SK-N-SH (cell line): Measurements from ENCODE around the gene ENOX1. TPM values are rescaled to one million over a fixed set of nuclear protein-coding genes. Genes with fewer than 3 reads are reported as not detected.

Experiments
- CTCF ChIA-PET: fragments of 300-600, 350-600 bp; formaldehyde crosslinking; extraction: SDS; loops from one replicate; lab custom pipeline; 2021; lab: Yijun Ruan, JAX
- POLR2A ChIA-PET: fragments of 350-600 bp; sonication (Branson Sonifier 250); formaldehyde crosslinking; extraction: SDS; loops from one replicate; lab custom pipeline; 2020; ENCODE audit warnings: antibody characterized with exemption, inconsistent platforms; lab: Yijun Ruan, JAX
- DNase-seq: peaks from one replicate; pipeline ENCODE4 v3.0.0; 2012
- H2AFZ ChIP-seq: fragments of 200-600 bp; sonication (generic); 2 replicates; pipeline ENCODE4 v1.8.1; 2016; ENCODE audit warnings: antibody characterized with exemption, mild to moderate bottlenecking, low read depth
- H3F3A ChIP-seq: fragments of 200-600 bp; sonication (generic); replicated peaks from 2 replicates; pipeline ENCODE3; 2016; ENCODE audit warnings: antibody characterized with exemption, mild to moderate bottlenecking; ENCODE audit not compliant: insufficient read depth
- H3K27ac ChIP-seq, 2 experiments: fragments of 200-500 bp in 1 of 2; fragments of 200-600 bp in 1 of 2; sonication (Bioruptor generic) in 1 of 2; sonication (generic), shearing (Covaris generic) in 1 of 2; 2 replicates each; pipeline versions ENCODE4 v1.5.1 to v1.6.1; 2014 to 2016; ENCODE audit warnings: low read depth in 2 of 2, inconsistent platforms in 1 of 2, low read length in 1 of 2, mild to moderate bottlenecking in 1 of 2, mixed read lengths in 1 of 2
- H3K27me3 ChIP-seq: fragments of 200-600 bp; sonication (generic), shearing (Covaris generic); 2 replicates; pipeline ENCODE4 v1.6.1; 2016; ENCODE audit warnings: mixed run types; ENCODE audit not compliant: insufficient read depth
- H3K36me3 ChIP-seq, 2 experiments: fragments of 200-500 bp in 1 of 2; fragments of 200-600 bp in 1 of 2; sonication (Bioruptor generic) in 1 of 2; sonication (generic) in 1 of 2; replicated peaks in 1 of 2; 2 replicates each; pipeline versions ENCODE3 to v1.5.1; 2014 to 2016; ENCODE audit warnings: low read length in 1 of 2, mild to moderate bottlenecking in 1 of 2; ENCODE audit not compliant: insufficient read depth in 2 of 2, control insufficient read depth in 1 of 2
- H3K4me1 ChIP-seq, 2 experiments: fragments of 200-500 bp in 1 of 2; fragments of 200-600 bp in 1 of 2; sonication (Bioruptor generic) in 1 of 2; sonication (generic), shearing (Covaris generic) in 1 of 2; 2 replicates each; pipeline versions ENCODE4 v1.5.1 to v1.6.1; 2014 to 2016; ENCODE audit warnings: low read depth in 1 of 2, low read length in 1 of 2, mixed run types in 1 of 2; ENCODE audit not compliant: insufficient read depth in 2 of 2, control insufficient read depth in 1 of 2
- H3K4me2 ChIP-seq: fragments of 200-600 bp; sonication (generic), shearing (Covaris generic); 2 replicates; pipeline ENCODE4 v1.6.1; 2017; ENCODE audit warnings: mixed run types
- H3K4me3 ChIP-seq, 2 experiments: fragments of 200-500 bp in 1 of 2; fragments of 200-600 bp in 1 of 2; sonication (Bioruptor generic) in 1 of 2; sonication (generic), shearing (Covaris generic) in 1 of 2; 2 replicates each; pipeline versions ENCODE4 v1.5.1 to v1.8.1; 2014 to 2016; ENCODE audit warnings: low read depth in 2 of 2, inconsistent platforms in 1 of 2, low read length in 1 of 2, mild to moderate bottlenecking in 1 of 2, mixed read lengths in 1 of 2, moderate library complexity in 1 of 2
- H3K79me2 ChIP-seq: fragments of 200-600 bp; sonication (generic); 2 replicates; pipeline ENCODE4 v1.8.1; 2017; ENCODE audit warnings: mild to moderate bottlenecking; ENCODE audit not compliant: insufficient read depth
- H3K9ac ChIP-seq: fragments of 200-600 bp; sonication (generic); 2 replicates; pipeline ENCODE4 v1.6.1; 2017; ENCODE audit warnings: mixed run types
- H3K9me2 ChIP-seq: fragments of 200-600 bp; sonication (generic); 2 replicates; pipeline ENCODE4 v1.6.1; 2017; ENCODE audit warnings: mixed run types
- H3K9me3 ChIP-seq: fragments of 200-600 bp; sonication (generic); 2 replicates; pipeline ENCODE4 v1.6.1; 2017; ENCODE audit warnings: mixed run types, mild to moderate bottlenecking, moderate library complexity
- H4K20me1 ChIP-seq: fragments of 200-600 bp; sonication (generic); 2 replicates; pipeline ENCODE4 v1.6.1; 2017; ENCODE audit warnings: mild to moderate bottlenecking, mixed run types; ENCODE audit not compliant: insufficient read depth
- CHD2 ChIP-seq: fragments of 150-350 bp; IDR thresholded peaks from 2 replicates; pipeline ENCODE4 v1.6.1; 2018; ENCODE audit warnings: low read length; ENCODE audit not compliant: partially characterized antibody
- ELF1 ChIP-seq: IDR thresholded peaks from 2 replicates; pipeline ENCODE4 v1.4.0; 2012
- EZH2phosphoT487 ChIP-seq: fragments of 200-600 bp; sonication (generic); IDR thresholded peaks from 2 replicates; pipeline ENCODE4 v1.6.1; 2017; ENCODE audit warnings: low read depth, mixed run types, mild to moderate bottlenecking, antibody characterized with exemption, moderate library complexity, borderline replicate concordance
- GABPA ChIP-seq: IDR thresholded peaks from 2 replicates; pipeline ENCODE4 v1.4.0; 2012; ENCODE audit warnings: low read depth, mild to moderate bottlenecking
- GATA2 ChIP-seq: sonication (generic); formaldehyde crosslinking; IDR thresholded peaks from 2 replicates; pipeline ENCODE4 v1.5.0; 2020; ENCODE audit warnings: mild to moderate bottlenecking, missing genetic modification reagents
- IRF3 ChIP-seq: fragments of 150-350 bp; IDR thresholded peaks from 2 replicates; pipeline ENCODE4 v1.6.1; 2016; ENCODE audit warnings: mild to moderate bottlenecking, low read depth, low read length
- POLR2AphosphoS5 ChIP-seq: IDR thresholded peaks from 2 replicates; pipeline ENCODE4 v1.6.1; 2012; ENCODE audit warnings: low read depth, low read length
- RAD21 ChIP-seq: IDR thresholded peaks from 2 replicates; pipeline ENCODE4 v1.6.1; 2012; ENCODE audit warnings: mild to moderate bottlenecking, low read length
- REST ChIP-seq: IDR thresholded peaks from 2 replicates; pipeline ENCODE4 v1.6.1; 2012; ENCODE audit warnings: mild to moderate bottlenecking, low read depth, low read length, moderate library complexity
- RFX5 ChIP-seq: IDR thresholded peaks from 2 replicates; pipeline ENCODE4 v1.6.1; 2012; ENCODE audit warnings: mild to moderate bottlenecking, improper control_type of control experiment, low read length
- RXRA ChIP-seq: IDR thresholded peaks from 2 replicates; pipeline ENCODE4 v1.4.0; 2012; ENCODE audit warnings: low read depth, mild to moderate bottlenecking, borderline replicate concordance
- SMC3 ChIP-seq: IDR thresholded peaks from 2 replicates; pipeline ENCODE4 v1.6.1; 2012; ENCODE audit warnings: low read depth, low read length, improper control_type of control experiment
- TCF12 ChIP-seq: IDR thresholded peaks from 2 replicates; pipeline ENCODE4 v1.4.0; 2012
- YY1 ChIP-seq: IDR thresholded peaks from 2 replicates; pipeline ENCODE4 v1.4.0; 2012; ENCODE audit warnings: low read depth, mild to moderate bottlenecking
- WGBS: methylation state at CpG from one replicate; pipeline ENCODE4 v1.1.6; 2017; ENCODE audit warnings: low lambda C conversion rate; 5-methylcytosine and 5-hydroxymethylcytosine counted together
- polyA plus RNA-seq, 3 experiments: library from polyadenylated mRNA; depleted of rRNA; stranded (reverse); fragments of >200 nt; gene quantifications; 2 replicates each; pipeline ENCODE4 v1.2.3, GENCODE V29; 2012
- TF ChIP-seq, protein P1 (sequence below): IDR thresholded peaks from 2 replicates; pipeline ENCODE4 v1.4.0; 2012; ENCODE audit warnings: low read depth, borderline replicate concordance

Gene ENOX1
- polyA plus RNA-seq, 1 of the 3 experiments (the other 2 are of a cell fraction): 5.8 TPM

GRCh38 chr13:43339145-43339804 is 447.5 kb downstream of the ENOX1 start:
- WGBS: 91% methylated on average over 7 of the region's 7 CpGs
- no peaks in the 10 kb centered on the region for H3K9me2 ChIP-seq
- no peak overlapping the region for H3K9ac ChIP-seq
- H3K27ac ChIP-seq: no peak overlapping the region
- H4K20me1 ChIP-seq: no peaks in the 10 kb centered on the region
- ChIA-PET POLR2A (no interaction called here), CTCF (interaction anchor here (0.7 kb wide), 1 partner anchor 1185 kb away, joined by 3 read pairs; no protein-coding TSS in a partner anchor)
- no peak overlapping the region for H3K4me3 ChIP-seq
- H3K27me3 ChIP-seq: no peaks in the 10 kb centered on the region
- H3K4me2 ChIP-seq: no peak overlapping the region
- H3K9me3 ChIP-seq: no peaks in the 10 kb centered on the region
- no peak overlapping the region for H2AFZ ChIP-seq
- no peaks in the 10 kb centered on the region for H3F3A ChIP-seq
- TF ChIP-seq GABPA (no peak), EZH2phosphoT487 (no peak), IRF3 (no peak), ELF1 (no peak), RXRA (no peak), TCF12 (no peak), SMC3 (no peak), YY1 (no peak), GATA2 (CRISPR knock-in tag) (no peak)
- TF ChIP-seq, protein P1, sequence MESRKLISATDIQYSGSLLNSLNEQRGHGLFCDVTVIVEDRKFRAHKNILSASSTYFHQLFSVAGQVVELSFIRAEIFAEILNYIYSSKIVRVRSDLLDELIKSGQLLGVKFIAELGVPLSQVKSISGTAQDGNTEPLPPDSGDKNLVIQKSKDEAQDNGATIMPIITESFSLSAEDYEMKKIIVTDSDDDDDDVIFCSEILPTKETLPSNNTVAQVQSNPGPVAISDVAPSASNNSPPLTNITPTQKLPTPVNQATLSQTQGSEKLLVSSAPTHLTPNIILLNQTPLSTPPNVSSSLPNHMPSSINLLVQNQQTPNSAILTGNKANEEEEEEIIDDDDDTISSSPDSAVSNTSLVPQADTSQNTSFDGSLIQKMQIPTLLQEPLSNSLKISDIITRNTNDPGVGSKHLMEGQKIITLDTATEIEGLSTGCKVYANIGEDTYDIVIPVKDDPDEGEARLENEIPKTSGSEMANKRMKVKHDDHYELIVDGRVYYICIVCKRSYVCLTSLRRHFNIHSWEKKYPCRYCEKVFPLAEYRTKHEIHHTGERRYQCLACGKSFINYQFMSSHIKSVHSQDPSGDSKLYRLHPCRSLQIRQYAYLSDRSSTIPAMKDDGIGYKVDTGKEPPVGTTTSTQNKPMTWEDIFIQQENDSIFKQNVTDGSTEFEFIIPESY: no peak
- H3K36me3 ChIP-seq: no peaks in the 10 kb centered on the region
- H3K79me2 ChIP-seq: no peaks in the 10 kb centered on the region
- no peak for DNase-seq
- no peaks in the 10 kb centered on the region for H3K4me1 ChIP-seq

- no peaks in the 10 kb centered on the region for H3K36me3 ChIP-seq
- no peaks in the 10 kb centered on the region for H4K20me1 ChIP-seq
- H3K9ac ChIP-seq: no peak overlapping the region
- H3K4me3 ChIP-seq: no peak overlapping the region
- H3K4me1 ChIP-seq: peaks cover 0 to 8% of the 10 kb centered on the region in 2 experiments; a peak in 2 of 4 replicates
- ChIA-PET CTCF (interaction anchor here (1.3 kb wide), 1 partner anchor 33 kb away, joined by 4 read pairs; no protein-coding TSS in a partner anchor), POLR2A (no interaction called here)
- no peaks in the 10 kb centered on the region for H3K9me2 ChIP-seq
- no peaks in the 10 kb centered on the region for H3K79me2 ChIP-seq
- H3K9me3 ChIP-seq: no peaks in the 10 kb centered on the region
- no peak for DNase-seq
- H3K4me2 ChIP-seq: no peak overlapping the region
- H2AFZ ChIP-seq: no peak overlapping the region
- H3F3A ChIP-seq: no peaks in the 10 kb centered on the region
- no peak overlapping the region for H3K27ac ChIP-seq
- H3K27me3 ChIP-seq: no peaks in the 10 kb centered on the region
- no peak for TF ChIP-seq SMC3
- TF ChIP-seq POLR2AphosphoS5: no peak
- no peak for TF ChIP-seq IRF3
- no peak for TF ChIP-seq REST
- TF ChIP-seq CHD2: no peak
- TF ChIP-seq GATA2 (CRISPR knock-in tag): no peak
- TF ChIP-seq, protein P1: no peak
- TF ChIP-seq ELF1: no peak
- no peak for TF ChIP-seq RAD21
- no peak for TF ChIP-seq RFX5
Measured at GRCh38 chr13:43335764-43336163, 451.0 kb downstream of the ENOX1 start.
